ENCODE results near the gene RAD9A. TPM values are rescaled to one million over a fixed set of nuclear protein-coding genes. Genes with fewer than 3 reads are reported as not detected.

The RAD9A gene
- total RNA-seq, 4 donors from 2014 or later = 37.0 to 73.4 (median 61.6) TPM

DNA sequence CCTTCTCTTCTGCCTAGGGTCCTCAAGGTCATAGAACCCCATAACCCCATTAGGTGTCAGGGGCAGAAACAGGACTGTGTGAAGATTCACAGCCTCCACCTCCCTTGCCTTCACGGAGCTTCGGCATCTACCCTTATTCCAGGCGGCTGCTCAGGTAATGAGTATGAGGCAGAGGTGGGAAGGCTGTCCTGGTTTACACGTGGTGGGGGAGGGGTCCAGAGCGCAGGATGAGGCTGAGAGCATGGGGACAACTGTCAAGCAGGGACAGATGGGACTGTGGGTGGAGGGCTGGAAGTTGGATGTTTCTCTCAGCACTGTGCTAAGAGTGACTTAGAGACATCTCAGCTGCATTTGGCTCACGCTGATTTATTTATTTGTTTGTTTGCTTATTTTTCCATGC, 4.3 kb upstream of the RAD9A start:
- Histone ChIP-seq H3K27ac (no peak overlapping the region), H3K36me3 (no peaks in the 10 kb centered on the region), H3K27me3 (no peaks in the 10 kb centered on the region), H3K4me3 (no peak overlapping the region), H3K9me3 (no peaks in the 10 kb centered on the region), H3K4me1 (peaks cover 0 to 20% (median 4%) of the 10 kb centered on the region in 4 donors)
- no peak for TF ChIP-seq POLR2A (IDR thresholded peaks at IDR 0.05)
- no peak for TF ChIP-seq CTCF (IDR thresholded peaks at IDR 0.05)
- DNase-seq = no peak

GRCh38 chr11:67389477-67389876, 2.3 kb upstream of the RAD9A start:
- peaks cover 0 to 5% (median 0%) of the 10 kb centered on the region in 3 donors for H3K36me3 ChIP-seq
- no peak overlapping the region for H3K4me3 ChIP-seq
- no peak overlapping the region for H3K27ac ChIP-seq
- H3K4me1 ChIP-seq = peaks cover 0 to 25% (median 5%) of the 10 kb centered on the region in 4 donors
- TF ChIP-seq POLR2A (IDR thresholded peaks at IDR 0.05) = no peak
- TF ChIP-seq CTCF (IDR thresholded peaks at IDR 0.05) = peak; percentile 34 to 55 (median 48)
- H3K9me3 ChIP-seq = no peaks in the 10 kb centered on the region
- peak; percentile 67 to 82 (median 71) for DNase-seq
- H3K27me3 ChIP-seq = no peaks in the 10 kb centered on the region

GRCh38 chr11:67390947-67391303, 861 bp upstream of the RAD9A start:
- H3K4me1 ChIP-seq = peaks cover 0 to 25% (median 5%) of the 10 kb centered on the region in 4 donors
- no peak for DNase-seq
- H3K4me3 ChIP-seq = peak overlapping the region; percentile 80 to 98 (median 92)
- TF ChIP-seq POLR2A (IDR thresholded peaks at IDR 0.05) (no peak), CTCF (IDR thresholded peaks at IDR 0.05) (no peak)
- H3K36me3 ChIP-seq = peaks cover 0 to 16% (median 0%) of the 10 kb centered on the region in 3 donors
- peak overlapping the region; percentile 81 to 93 (median 86) for H3K27ac ChIP-seq
- H3K27me3 ChIP-seq = no peaks in the 10 kb centered on the region
- H3K9me3 ChIP-seq = no peaks in the 10 kb centered on the region

DNA sequence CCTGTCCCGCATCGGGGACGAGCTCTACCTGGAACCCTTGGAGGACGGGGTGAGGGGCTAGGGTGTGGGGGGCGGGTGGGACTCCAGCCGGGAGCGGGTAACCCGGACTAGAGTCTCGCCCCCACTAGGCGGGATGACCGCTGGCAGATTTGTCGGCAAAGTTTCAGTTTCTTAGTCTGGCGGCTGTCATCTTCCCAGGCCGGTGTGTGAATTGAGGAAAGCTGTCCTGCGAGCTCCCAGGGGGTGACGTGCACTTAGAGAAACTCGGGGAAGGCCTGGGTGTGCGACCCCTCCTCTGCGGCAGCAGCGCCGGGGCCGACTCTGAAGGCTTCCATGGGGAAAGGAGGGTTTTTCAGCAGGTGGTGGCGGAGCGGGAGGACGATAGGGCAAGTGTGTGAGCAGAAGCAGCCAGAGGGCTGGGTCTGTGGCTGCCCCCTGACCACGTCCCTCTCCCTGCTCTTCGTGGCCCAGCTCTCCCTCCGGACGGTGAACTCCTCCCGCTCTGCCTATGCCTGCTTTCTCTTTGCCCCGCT, 463 bp downstream of the RAD9A start:
- H3K4me1 ChIP-seq = peaks cover 0 to 34% (median 8%) of the 10 kb centered on the region in 4 donors
- no peaks in the 10 kb centered on the region for H3K27me3 ChIP-seq
- no peak for DNase-seq
- H3K9me3 ChIP-seq = no peaks in the 10 kb centered on the region
- no peak for TF ChIP-seq POLR2A (IDR thresholded peaks at IDR 0.05)
- no peak for TF ChIP-seq CTCF (IDR thresholded peaks at IDR 0.05)
- peak overlapping the region; percentile 80 to 98 (median 92) for H3K4me3 ChIP-seq
- peaks cover 0 to 29% (median 0%) of the 10 kb centered on the region in 3 donors for H3K36me3 ChIP-seq
- peak overlapping the region; percentile 81 to 93 (median 86) for H3K27ac ChIP-seq

DNA sequence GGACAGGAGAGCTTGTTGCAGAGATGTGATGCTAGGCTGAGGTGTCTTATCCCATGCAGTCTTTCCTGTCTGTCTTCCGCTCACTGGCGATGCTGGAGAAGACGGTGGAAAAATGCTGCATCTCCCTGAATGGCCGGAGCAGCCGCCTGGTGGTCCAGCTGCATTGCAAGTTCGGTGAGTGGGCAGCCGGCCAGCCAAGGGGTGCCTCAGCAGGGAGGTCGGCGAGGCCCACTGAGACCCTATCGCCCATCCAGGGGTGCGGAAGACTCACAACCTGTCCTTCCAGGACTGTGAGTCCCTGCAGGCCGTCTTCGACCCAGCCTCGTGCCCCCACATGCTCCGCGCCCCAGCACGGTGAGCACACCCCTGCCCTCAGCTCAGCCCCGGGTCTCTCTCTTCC, 1.7 kb downstream of the RAD9A start:
- Histone ChIP-seq H3K4me3 (no peak overlapping the region), H3K36me3 (peaks cover 0 to 41% (median 0%) of the 10 kb centered on the region in 3 donors), H3K27me3 (no peaks in the 10 kb centered on the region), H3K9me3 (no peaks in the 10 kb centered on the region), H3K4me1 (peaks cover 0 to 41% (median 8%) of the 10 kb centered on the region in 4 donors), H3K27ac (no peak overlapping the region)
- no peak for DNase-seq
- TF ChIP-seq CTCF (IDR thresholded peaks at IDR 0.05) (no peak), POLR2A (IDR thresholded peaks at IDR 0.05) (no peak)
